ENCODE measurements around the gene NOP56. TPM values are rescaled to one million over a fixed set of nuclear protein-coding genes. Genes with fewer than 3 reads are reported as not detected.
A peak's percentile ranks its signal among the peaks of the same experiment; 100 is the strongest.
"Not testable (repeated sequence)": the region's sequence is repeated elsewhere in the genome, so short reads cannot be mapped to it uniquely, and the experiment has no call there.

The NOP56 gene
- total RNA-seq, 1 donor: 109 TPM

DNA sequence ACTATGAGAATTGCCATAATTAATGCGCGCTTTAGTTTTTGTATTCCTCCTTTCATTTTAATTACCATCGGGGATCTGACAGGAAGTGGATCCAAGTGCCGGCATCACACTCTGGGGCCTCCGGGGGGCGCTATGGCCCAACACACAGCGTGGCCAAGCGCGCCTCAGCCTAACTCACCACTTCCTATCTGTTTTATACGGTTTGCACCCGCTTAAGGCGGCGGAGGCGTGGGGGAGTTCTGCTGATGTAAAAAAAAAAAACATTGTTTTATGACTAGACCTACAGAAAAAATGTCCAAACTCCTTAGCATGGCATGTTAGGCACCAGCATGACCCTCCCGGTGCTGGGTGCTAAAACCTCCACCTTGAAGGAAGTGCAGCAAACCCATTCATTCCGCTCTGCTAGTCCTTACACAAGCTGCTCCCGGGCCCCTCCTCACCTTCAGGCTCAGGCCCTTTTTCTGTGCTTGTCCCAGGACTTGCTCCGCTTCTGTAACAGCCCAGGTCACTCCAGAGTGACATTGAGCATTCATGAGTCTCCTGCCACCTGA, 35.7 kb downstream of the NOP56 start:
- Histone ChIP-seq H3K4me3 (ENCODE audit: low read length) (no peak overlapping the region), H3K27me3 (ENCODE audit: insufficient read depth, low read length) (peaks cover 19% of the 10 kb centered on the region), H3K4me1 (ENCODE audit: insufficient read depth, low read length) (peaks cover 23% of the 10 kb centered on the region), H3K9me3 (ENCODE audit: low read depth, low read length) (no peaks in the 10 kb centered on the region)

DNA sequence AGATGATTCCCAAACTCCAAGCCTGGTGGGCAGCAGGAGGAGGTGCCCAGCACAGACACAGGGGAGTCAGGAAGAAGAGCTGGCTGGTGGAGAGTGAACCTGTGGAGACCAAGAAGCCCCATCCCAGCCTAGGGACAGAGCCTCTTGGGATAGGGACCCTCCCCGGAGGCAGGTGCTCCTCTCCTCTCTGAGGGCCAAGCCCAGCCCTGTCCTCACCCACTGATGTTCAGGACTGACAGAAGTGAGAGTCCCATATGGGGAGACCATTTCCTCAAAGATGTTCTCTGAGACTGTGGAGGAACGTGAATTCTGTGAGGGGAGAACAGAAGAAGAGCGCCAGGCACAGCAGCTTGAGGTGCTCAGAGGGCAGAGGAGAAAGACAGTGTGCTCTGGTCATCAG, 37.8 kb downstream of the NOP56 start:
- Histone ChIP-seq H3K9me3 (ENCODE audit: low read depth, low read length) (no peaks in the 10 kb centered on the region), H3K27me3 (ENCODE audit: insufficient read depth, low read length) (peaks cover 38% of the 10 kb centered on the region), H3K4me3 (ENCODE audit: low read length) (no peak overlapping the region), H3K4me1 (ENCODE audit: insufficient read depth, low read length) (peaks cover 26% of the 10 kb centered on the region)

DNA sequence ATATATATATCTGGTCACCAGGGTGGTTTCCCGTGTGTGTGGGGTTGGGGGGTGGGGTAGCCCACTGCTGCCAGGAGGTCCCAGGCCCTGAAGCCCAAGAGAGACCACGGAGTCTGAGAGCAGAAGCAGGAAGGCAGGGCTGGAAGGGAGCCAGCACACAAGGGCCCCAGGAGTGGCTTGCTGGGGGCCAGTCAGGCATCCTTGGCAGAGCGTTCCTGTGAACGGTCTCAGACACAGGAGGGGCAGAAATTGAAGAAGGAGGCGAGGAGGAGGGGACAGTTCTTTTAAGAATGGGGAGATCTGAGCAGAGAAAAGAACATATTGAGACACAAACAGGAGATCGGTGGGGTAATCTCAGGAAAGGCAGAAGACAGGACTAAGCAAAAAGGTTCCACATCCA, 38.3 kb downstream of the NOP56 start:
- peaks cover 43% of the 10 kb centered on the region for H3K27me3 ChIP-seq (ENCODE audit: insufficient read depth, low read length)
- no peaks in the 10 kb centered on the region for H3K9me3 ChIP-seq (ENCODE audit: low read depth, low read length)
- peaks cover 24% of the 10 kb centered on the region for H3K4me1 ChIP-seq (ENCODE audit: insufficient read depth, low read length)
- H3K4me3 ChIP-seq (ENCODE audit: low read length): no peak overlapping the region

DNA sequence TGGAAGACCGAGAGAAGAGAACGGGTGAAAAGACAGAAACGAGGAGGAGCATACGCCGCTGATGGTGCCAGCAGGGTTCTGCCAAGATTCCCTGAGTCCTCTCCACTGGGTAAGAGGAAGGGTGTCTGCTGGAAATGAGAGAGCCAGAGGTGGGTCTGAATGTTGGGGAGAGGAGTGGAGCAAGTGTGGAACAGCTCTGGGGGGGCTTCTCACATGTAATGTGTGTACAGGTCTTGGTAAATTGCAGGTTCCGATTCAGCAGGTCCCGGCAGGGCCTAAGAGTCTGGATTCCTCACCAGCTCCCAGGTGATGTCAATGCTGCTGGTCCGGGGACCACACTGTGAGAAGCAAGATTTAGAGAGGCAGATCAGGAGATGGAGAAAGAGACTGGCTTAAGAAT, 38.7 kb downstream of the NOP56 start:
- Histone ChIP-seq H3K27me3 (ENCODE audit: insufficient read depth, low read length) (peaks cover 47% of the 10 kb centered on the region), H3K4me1 (ENCODE audit: insufficient read depth, low read length) (peaks cover 24% of the 10 kb centered on the region), H3K9me3 (ENCODE audit: low read depth, low read length) (no peaks in the 10 kb centered on the region), H3K4me3 (ENCODE audit: low read length) (no peak overlapping the region)

DNA sequence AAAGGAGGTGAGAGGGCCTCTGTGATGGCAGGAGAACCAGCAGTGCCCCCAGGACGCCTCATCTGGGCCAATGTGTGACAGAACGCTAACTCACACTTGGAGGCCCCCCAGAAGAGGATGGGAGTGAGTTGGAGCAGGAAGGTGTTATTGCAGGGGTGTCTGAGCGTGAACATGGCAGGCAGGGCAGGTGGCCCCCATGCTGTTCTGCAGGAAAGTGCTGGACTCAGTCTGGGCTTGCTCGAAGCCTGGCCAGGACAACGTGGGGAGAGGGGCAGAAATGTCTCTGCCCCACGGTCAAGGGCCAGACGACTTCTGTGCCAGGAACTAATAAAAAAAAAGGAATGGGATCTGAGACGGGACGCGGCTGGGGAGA, 39.2 kb downstream of the NOP56 start:
- Histone ChIP-seq H3K9me3 (ENCODE audit: low read depth, low read length) (no peaks in the 10 kb centered on the region), H3K27me3 (ENCODE audit: insufficient read depth, low read length) (peaks cover 50% of the 10 kb centered on the region), H3K4me3 (ENCODE audit: low read length) (no peak overlapping the region), H3K4me1 (ENCODE audit: insufficient read depth, low read length) (peaks cover 24% of the 10 kb centered on the region)

DNA sequence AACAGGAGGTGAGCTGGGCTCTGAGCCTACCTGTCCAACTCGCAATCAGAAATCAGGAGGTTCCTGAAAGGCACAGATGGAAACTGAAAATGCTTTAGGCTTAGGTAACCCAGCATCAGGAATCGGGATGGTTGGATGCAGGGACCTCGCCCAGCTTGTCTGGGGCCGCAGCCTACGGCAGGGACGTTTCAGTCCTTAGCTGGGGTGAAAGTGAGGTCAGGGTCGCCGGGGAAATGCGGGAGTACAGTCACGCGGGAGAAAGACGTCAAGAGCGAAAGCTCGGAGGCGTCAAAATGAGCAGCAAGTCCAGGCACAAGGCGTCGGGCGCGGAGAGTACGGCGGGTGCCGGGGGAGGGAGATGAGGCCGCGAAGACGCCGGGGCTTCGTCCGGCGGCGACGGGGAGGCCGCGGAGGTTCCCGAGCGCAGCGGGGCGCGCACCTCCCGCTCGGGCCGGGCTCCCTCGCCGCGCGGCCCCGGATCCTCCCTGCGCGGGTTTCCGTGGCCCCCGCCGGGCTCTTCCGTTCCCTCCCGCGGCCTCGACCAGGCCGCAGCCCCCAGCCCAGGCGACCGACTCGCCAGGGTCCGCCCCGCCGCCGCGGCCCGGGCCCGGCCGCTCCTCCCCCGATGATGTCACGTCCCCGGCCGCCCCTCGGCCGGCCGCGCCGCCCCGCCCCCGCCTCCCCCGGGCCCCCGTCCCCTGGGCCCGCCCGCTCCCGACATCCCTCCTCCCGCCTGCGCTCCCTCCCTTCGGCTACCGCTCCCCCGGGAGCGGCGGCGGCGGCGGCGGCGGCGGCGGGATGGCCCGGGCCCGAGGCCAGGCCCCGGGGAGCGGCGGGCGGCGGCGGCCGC, 39.8 kb downstream of the NOP56 start, which contains the start of gene EBF4:
EBF4 (plus strand) TSS at position 745 of the 850 bp plus-strand sequence. CDS start 866 bp downstream, outside the sequence.
- peaks cover 24% of the 10 kb centered on the region for H3K4me1 ChIP-seq (ENCODE audit: insufficient read depth, low read length)
- peaks cover 52% of the 10 kb centered on the region for H3K27me3 ChIP-seq (ENCODE audit: insufficient read depth, low read length)
- H3K4me3 ChIP-seq (ENCODE audit: low read length): peak within 1 kb of the TSS; percentile 10
- H3K9me3 ChIP-seq (ENCODE audit: low read depth, low read length): no peaks in the 10 kb centered on the region

DNA sequence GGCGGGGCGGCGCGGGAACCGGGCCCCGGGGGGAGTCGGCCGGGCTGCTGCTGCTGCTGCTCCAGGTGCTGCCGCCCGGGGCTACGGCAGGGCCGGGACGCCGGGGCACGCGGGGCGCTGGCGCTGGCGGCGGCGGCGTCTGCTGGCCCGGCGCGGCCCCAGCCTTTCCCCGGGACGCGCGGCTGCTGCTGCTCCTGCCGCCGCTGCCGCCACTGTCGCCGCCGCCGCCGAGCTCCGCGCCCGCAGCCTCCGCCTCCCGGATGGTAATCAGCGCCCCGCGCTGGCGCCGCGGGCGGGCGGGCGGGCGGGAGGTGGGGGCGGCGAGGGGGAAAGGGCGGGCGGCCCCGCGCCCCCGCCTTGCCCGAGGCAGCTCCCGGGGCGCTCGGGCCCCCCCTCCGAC, 40.5 kb downstream of the NOP56 start:
- Histone ChIP-seq H3K9me3 (ENCODE audit: low read depth, low read length) (no peaks in the 10 kb centered on the region), H3K4me1 (ENCODE audit: insufficient read depth, low read length) (peaks cover 21% of the 10 kb centered on the region), H3K27me3 (ENCODE audit: insufficient read depth, low read length) (peaks cover 52% of the 10 kb centered on the region), H3K4me3 (ENCODE audit: low read length) (no peak overlapping the region)

DNA sequence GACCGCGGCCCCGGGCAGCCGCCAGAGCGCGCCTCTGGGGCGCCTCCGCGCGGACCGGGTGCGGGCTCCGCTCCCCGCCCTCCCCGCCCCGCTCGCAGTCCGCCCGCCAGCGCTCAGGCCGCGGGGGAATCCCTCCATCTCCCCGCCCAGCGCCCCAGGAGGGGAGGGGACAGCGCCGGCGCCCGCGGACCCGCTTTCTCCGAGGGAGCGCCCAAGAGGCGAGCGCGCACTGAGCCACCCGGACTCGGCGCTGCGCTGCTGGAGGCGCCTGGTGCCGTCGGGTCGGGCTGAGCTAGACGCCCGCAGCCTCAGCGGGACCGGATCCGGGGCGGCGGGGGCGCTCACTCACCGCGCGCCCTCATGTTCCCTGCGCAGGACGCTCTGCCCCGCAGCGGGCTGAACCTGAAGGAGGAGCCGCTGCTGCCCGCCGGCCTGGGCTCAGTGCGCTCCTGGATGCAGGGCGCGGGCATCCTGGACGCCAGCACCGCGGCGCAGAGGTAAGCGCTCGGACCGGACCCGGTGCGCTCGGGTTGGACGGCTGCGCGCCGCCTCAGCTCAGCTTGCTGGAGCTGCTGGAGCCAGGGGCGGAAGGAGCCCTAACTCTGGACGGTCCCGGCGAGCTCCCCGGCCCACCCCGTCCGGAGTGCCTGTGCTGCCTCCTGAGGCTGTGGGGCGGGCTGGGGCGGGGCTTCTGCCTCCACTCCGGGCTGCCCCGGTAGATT, 41.0 kb downstream of the NOP56 start:
- Histone ChIP-seq H3K4me3 (ENCODE audit: low read length) (no peak overlapping the region), H3K27me3 (ENCODE audit: insufficient read depth, low read length) (peaks cover 52% of the 10 kb centered on the region), H3K9me3 (ENCODE audit: low read depth, low read length) (no peaks in the 10 kb centered on the region), H3K4me1 (ENCODE audit: insufficient read depth, low read length) (peaks cover 15% of the 10 kb centered on the region)

DNA sequence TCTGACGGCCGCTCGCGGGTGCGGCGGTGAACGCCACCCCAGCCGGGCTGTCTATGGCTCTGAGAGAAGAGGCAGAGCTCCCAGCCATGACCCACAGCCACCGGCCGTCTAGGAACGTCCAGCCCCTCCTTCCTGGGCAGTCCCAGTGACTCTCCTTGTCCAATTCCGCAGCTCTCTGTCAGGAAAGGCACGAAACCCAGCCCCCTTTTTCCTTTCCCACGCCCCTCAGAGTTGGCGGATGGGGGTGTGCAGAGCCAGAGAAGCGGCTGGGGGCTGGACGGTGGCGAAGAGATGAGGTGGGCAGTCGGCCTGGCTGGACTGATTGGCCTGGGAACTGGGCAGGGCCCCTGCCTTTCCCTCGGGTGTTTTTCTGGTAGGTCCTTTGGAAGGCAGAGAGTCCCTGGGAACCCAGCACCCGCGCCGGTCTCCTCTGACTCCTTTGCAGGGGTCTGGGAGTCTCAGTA, 41.6 kb downstream of the NOP56 start:
- H3K9me3 ChIP-seq (ENCODE audit: low read depth, low read length): no peaks in the 10 kb centered on the region
- H3K4me3 ChIP-seq (ENCODE audit: low read length): no peak overlapping the region
- H3K27me3 ChIP-seq (ENCODE audit: insufficient read depth, low read length): peaks cover 52% of the 10 kb centered on the region
- H3K4me1 ChIP-seq (ENCODE audit: insufficient read depth, low read length): peaks cover 13% of the 10 kb centered on the region

DNA sequence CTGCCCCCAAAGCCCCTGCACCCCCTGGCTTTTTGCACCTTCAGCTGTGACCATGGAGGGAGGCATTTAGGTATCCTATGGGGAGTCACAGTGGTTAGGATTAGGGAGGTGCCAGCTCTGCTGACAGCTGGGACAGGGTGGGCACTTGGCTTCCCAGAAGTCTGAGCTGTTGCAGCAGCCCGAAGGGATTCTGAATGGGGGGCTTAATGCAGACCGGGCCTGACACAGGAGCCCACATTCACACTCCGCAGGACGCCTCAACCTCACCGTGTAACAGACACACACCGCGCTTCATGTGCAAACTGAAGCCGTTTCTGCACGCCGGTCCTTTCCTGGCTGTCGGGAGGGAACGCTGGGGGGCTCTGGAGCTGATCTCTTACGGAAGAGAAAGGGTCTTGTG, 42.1 kb downstream of the NOP56 start:
- Histone ChIP-seq H3K4me1 (ENCODE audit: insufficient read depth, low read length) (peaks cover 13% of the 10 kb centered on the region), H3K4me3 (ENCODE audit: low read length) (no peak overlapping the region), H3K9me3 (ENCODE audit: low read depth, low read length) (no peaks in the 10 kb centered on the region), H3K27me3 (ENCODE audit: insufficient read depth, low read length) (peaks cover 49% of the 10 kb centered on the region)

DNA sequence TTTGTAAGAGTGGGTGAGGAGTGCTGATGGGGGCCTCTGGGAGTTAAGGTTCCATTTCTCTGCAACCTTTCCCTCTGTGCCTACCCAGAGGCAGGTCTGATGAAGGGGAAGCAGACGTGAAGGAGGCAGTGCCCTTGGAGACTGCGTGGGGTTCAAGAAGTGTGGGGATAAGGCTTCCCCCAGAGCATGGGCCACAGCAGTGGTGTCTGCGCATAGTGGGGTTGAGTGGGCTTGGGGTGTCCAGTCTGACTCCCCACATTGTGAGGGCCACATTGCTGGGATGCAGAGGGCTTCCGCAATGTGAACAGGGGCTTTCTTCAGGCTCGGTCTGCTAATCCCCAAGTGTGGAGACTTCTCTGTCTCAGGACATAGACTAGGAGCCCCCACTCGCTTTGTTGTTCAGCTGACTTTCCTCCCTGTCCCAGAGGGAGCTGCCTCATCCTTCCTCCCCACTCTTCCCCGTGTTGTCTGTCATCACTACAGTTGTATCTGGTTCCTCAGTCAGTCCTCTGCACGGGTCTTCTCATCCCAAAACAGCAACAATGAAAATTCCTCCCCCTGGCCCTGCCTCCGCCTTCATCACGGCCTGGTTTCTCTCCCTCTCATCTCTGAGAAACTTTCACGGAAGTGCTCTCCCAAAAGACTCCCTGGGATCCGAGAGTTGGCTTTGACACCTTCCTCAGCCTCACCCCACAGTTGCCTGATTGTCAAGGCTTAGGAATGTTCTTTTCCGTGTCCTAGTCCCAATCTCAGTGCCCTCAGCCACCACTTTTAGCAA, 43.0 kb downstream of the NOP56 start:
- H3K4me3 ChIP-seq (ENCODE audit: low read length): no peak overlapping the region
- peaks cover 44% of the 10 kb centered on the region for H3K27me3 ChIP-seq (ENCODE audit: insufficient read depth, low read length)
- H3K9me3 ChIP-seq (ENCODE audit: low read depth, low read length): no peaks in the 10 kb centered on the region
- peaks cover 13% of the 10 kb centered on the region for H3K4me1 ChIP-seq (ENCODE audit: insufficient read depth, low read length)

DNA sequence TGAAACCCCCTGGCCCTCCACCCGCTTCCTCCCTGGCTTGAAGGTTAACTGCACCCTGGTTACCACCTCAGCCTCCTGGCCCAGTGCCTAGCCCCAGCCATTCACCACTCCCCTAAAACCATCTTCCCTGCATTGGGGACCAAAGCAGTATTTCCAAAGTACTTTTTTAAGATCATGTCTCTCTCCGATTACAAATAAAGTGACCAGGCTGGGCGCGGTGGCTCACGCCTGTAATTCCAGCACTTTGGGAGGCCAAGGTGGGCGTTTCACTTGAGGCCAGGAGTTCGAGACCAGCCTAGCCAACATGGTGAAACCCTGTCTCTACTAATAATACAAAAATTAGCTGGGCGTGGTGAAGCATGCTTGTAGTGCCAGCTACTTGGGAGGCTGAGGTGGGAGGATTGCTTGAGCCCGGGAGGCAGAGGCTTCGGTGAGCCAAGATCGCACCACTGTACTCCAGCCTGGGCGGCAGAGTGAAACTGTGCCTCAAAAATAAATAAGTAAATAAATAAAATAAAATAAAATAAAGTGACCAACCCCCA, 43.6 kb downstream of the NOP56 start:
- not testable (repeated sequence) for H3K4me3 ChIP-seq (ENCODE audit: low read length); H3K9me3 ChIP-seq (ENCODE audit: low read depth, low read length)
- H3K27me3 ChIP-seq (ENCODE audit: insufficient read depth, low read length): peaks cover 44% of the 10 kb centered on the region
- H3K4me1 ChIP-seq (ENCODE audit: insufficient read depth, low read length): peaks cover 13% of the 10 kb centered on the region

DNA sequence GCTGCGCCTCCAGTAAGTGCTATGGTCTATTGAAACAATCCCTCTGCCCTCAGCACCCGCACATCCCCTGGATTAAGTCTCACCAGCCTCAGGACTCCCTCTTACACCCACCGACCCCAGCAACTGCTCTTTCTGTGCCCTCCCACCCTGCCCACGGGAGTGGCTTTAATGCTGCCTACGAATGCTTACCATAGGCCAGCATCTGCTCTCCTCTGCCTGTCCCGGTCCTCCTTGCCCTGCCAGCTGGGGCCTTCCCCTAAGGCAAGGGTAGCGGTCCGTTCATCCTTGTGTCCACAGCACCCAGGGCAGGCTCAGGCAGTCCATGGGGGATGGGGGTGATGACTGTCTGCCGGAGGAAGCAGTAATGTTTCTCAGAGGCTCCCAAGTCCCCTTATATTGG, 44.2 kb downstream of the NOP56 start:
- Histone ChIP-seq H3K4me3 (ENCODE audit: low read length) (no peak overlapping the region), H3K27me3 (ENCODE audit: insufficient read depth, low read length) (peaks cover 38% of the 10 kb centered on the region), H3K4me1 (ENCODE audit: insufficient read depth, low read length) (peaks cover 13% of the 10 kb centered on the region), H3K9me3 (ENCODE audit: low read depth, low read length) (no peaks in the 10 kb centered on the region)

DNA sequence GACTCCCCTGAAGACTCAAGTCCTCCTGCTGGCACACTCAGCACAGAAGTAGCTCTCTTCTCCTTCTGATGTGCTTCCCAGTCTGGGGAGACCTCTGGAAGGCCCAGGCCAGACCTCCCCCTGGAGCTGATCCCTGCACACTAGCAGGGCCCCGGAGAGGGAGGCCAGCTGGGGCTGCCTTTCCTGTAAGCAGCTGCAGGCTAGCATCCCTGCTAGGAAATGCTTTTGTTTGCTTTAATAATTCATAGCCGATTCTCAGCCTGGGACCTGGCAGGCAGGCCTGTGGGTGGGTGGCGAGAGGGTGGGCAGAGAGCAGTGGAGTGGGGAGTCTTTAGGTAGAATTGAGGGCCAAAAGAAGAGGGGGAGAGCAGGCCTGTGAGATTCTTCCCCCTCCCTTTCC, 45.3 kb downstream of the NOP56 start:
- Histone ChIP-seq H3K27me3 (ENCODE audit: insufficient read depth, low read length) (peaks cover 33% of the 10 kb centered on the region), H3K4me3 (ENCODE audit: low read length) (no peak overlapping the region), H3K4me1 (ENCODE audit: insufficient read depth, low read length) (peaks cover 8% of the 10 kb centered on the region), H3K9me3 (ENCODE audit: low read depth, low read length) (no peaks in the 10 kb centered on the region)
